Measurements from ENCODE around the gene TBC1D16. TPM values are rescaled to one million over a fixed set of nuclear protein-coding genes. Genes with fewer than 3 reads are reported as not detected.

The TBC1D16 gene
- total RNA-seq, result 29.1 and 64.5 TPM in 2 replicates

GRCh38 chr17:80035687-80035936, at the start of gene TBC1D16:
TBC1D16 (minus strand) TSS chr17:80035872; CDS start chr17:80013547, 22,325 bp downstream.
- no peak for DNase-seq (ENCODE audit: low read depth in 2 of 2)

- no peak for DNase-seq (ENCODE audit: low read depth in 2 of 2)
Measured at GRCh38 chr17:80084773-80085172, 49.1 kb upstream of the TBC1D16 start.

- DNase-seq (ENCODE audit: low read depth in 2 of 2), result no peak
Measured at GRCh38 chr17:80083136-80083661, 47.5 kb upstream of the TBC1D16 start.

GRCh38 chr17:80082403-80083135, 46.9 kb upstream of the TBC1D16 start:
- DNase-seq (ENCODE audit: low read depth in 2 of 2), result peak; percentile 75 to 79

- DNase-seq (ENCODE audit: low read depth in 2 of 2), result no peak
Measured at GRCh38 chr17:80081596-80081995, 45.9 kb upstream of the TBC1D16 start.

GRCh38 chr17:80080081-80080480, 44.4 kb upstream of the TBC1D16 start:
- DNase-seq (ENCODE audit: low read depth in 2 of 2), result no peak

- no peak for DNase-seq (ENCODE audit: low read depth in 2 of 2)
Measured at GRCh38 chr17:80072410-80072809, 36.7 kb upstream of the TBC1D16 start.

GRCh38 chr17:80071116-80071841, 35.6 kb upstream of the TBC1D16 start:
- DNase-seq (ENCODE audit: low read depth in 2 of 2), result peak; percentile 87 to 91

GRCh38 chr17:80070375-80071115, 34.9 kb upstream of the TBC1D16 start:
- no peak for DNase-seq (ENCODE audit: low read depth in 2 of 2)

GRCh38 chr17:80068301-80069222, 32.9 kb upstream of the TBC1D16 start:
- peak; percentile 81 to 84 for DNase-seq (ENCODE audit: low read depth in 2 of 2)

- no peak for DNase-seq (ENCODE audit: low read depth in 2 of 2)
Measured at GRCh38 chr17:80067393-80067986, 31.8 kb upstream of the TBC1D16 start.

- no peak for DNase-seq (ENCODE audit: low read depth in 2 of 2)
Measured at GRCh38 chr17:80065478-80066170, 30.0 kb upstream of the TBC1D16 start.

- DNase-seq (ENCODE audit: low read depth in 2 of 2), result no peak
Measured at GRCh38 chr17:80064696-80065095, 29.0 kb upstream of the TBC1D16 start.

GRCh38 chr17:80063830-80064585, 28.3 kb upstream of the TBC1D16 start:
- peak in 1 of 2 donors; percentile 60 for DNase-seq (ENCODE audit: low read depth in 2 of 2)

- DNase-seq (ENCODE audit: low read depth in 2 of 2), result no peak
Measured at GRCh38 chr17:80061421-80061820, 25.7 kb upstream of the TBC1D16 start.

GRCh38 chr17:80060644-80061043, 25.0 kb upstream of the TBC1D16 start:
- DNase-seq (ENCODE audit: low read depth in 2 of 2), result no peak

GRCh38 chr17:80058311-80058955, 22.8 kb upstream of the TBC1D16 start:
- no peak for DNase-seq (ENCODE audit: low read depth in 2 of 2)

GRCh38 chr17:80055597-80055996, 19.9 kb upstream of the TBC1D16 start:
- no peak for DNase-seq (ENCODE audit: low read depth in 2 of 2)

GRCh38 chr17:80053102-80053501, 17.4 kb upstream of the TBC1D16 start:
- no peak for DNase-seq (ENCODE audit: low read depth in 2 of 2)

Measured in dermis microvascular lymphatic vessel endothelial cell (primary cell).